ENCODE data around the gene WNT2.

GRCh38 chr7:117229350-117229749 is 93.5 kb downstream of the WNT2 start:
- TF ChIP-seq CTCF (conservative IDR thresholded peaks at IDR 0.05 in 1 of 2, IDR thresholded peaks at IDR 0.05 in 1 of 2; ENCODE audit: low read depth in 1 of 2, low read length in 2 of 2), result no peak
- no peak for TF ChIP-seq EZH2 (IDR thresholded peaks at IDR 0.05; ENCODE audit: low read length, missing control alignments)

All from fibroblast of lung (primary cell).